SIG-M5 (cell line): ENCODE results near the gene RAC3.

Experiments
- DNase-seq: peaks from one replicate; lab custom pipeline; 2025; lab: John Stamatoyannopoulos, UW

RAC3 gene

GRCh38 chr17:82055965-82056728, 24.7 kb downstream of the RAC3 start:
- DNase-seq, result no peak

- no peak for DNase-seq
Observed at GRCh38 chr17:82056729-82057621, 25.5 kb downstream of the RAC3 start.

- no peak for DNase-seq
Observed at GRCh38 chr17:82058230-82058854, 26.9 kb downstream of the RAC3 start.

GRCh38 chr17:82058855-82059249, 27.4 kb downstream of the RAC3 start:
- no peak for DNase-seq

GRCh38 chr17:82059272-82060000, 28.0 kb downstream of the RAC3 start:
- DNase-seq, result no peak

- DNase-seq, result no peak
Observed at GRCh38 chr17:82060001-82060380, 28.5 kb downstream of the RAC3 start.

GRCh38 chr17:82060614-82061013, 29.1 kb downstream of the RAC3 start:
- no peak for DNase-seq

GRCh38 chr17:82061047-82061925, 29.8 kb downstream of the RAC3 start:
- DNase-seq, result no peak

- DNase-seq, result no peak
Observed at GRCh38 chr17:82062076-82062983, 30.9 kb downstream of the RAC3 start.

GRCh38 chr17:82062984-82063368, 31.5 kb downstream of the RAC3 start:
- no peak for DNase-seq

GRCh38 chr17:82063424-82064415, 32.2 kb downstream of the RAC3 start:
- no peak for DNase-seq

- no peak for DNase-seq
Observed at GRCh38 chr17:82064433-82065192, 33.1 kb downstream of the RAC3 start.

GRCh38 chr17:82065193-82065637, 33.7 kb downstream of the RAC3 start:
- no peak for DNase-seq

GRCh38 chr17:82065638-82066303, 34.3 kb downstream of the RAC3 start, which contains the start of gene DUS1L:
Gene DUS1L, minus strand, starts transcription at chr17:82065804. Its CDS starts 745 bp downstream, at chr17:82065059.
- DNase-seq, result no peak

- no peak for DNase-seq
Observed at GRCh38 chr17:82070611-82071010, 39.1 kb downstream of the RAC3 start.

GRCh38 chr17:82072827-82073226, 41.3 kb downstream of the RAC3 start:
- no peak for DNase-seq

GRCh38 chr17:82073446-82073845, 42.0 kb downstream of the RAC3 start:
- DNase-seq, result no peak
